ENCODE data around the gene INAFM1. TPM values are rescaled to one million over a fixed set of nuclear protein-coding genes. Genes with fewer than 3 reads are reported as not detected.
"Not testable (repeated sequence)": the region's sequence is repeated elsewhere in the genome, so short reads cannot be mapped to it uniquely, and the experiment has no call there.

The INAFM1 gene
- total RNA-seq, 1 donor from 2014 or later = 4.8 TPM

DNA sequence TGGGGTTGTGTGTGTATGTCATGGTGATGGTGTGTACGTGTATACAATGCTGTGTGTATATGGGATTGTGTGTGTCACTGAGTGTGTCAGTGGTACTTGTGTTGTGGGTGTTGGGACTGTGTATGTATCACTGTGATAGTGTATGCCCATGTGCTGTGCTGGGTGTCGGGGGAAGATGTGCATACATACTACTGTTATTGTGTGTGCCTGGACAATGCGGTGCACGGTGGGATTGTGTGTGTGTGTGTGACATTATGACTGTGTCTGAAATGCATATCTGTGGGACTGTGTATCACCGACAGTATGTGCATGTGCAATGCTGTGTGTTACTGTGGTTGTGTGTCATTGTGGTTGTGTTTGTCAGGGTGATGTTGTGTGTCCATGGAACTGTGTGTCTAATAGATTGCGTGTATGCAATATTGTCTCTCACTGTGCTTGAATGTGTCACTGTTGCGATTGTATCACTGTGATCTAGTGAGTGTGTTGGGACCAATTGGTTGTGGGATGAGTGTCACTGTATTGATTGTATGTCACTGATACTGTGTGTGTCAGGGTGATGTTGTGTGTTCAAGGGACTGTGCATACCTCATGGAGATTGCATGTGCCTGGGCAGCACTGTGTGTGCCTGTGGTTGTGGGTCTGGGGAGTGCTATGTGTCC is 32.6 kb upstream of the INAFM1 start:
- H3K36me3 Mint-ChIP-seq (ENCODE audit: low read depth, unreplicated experiment) = peaks cover 15% of the 10 kb centered on the region
- H3K27me3 Mint-ChIP-seq (ENCODE audit: unreplicated experiment) = peaks cover 12% of the 10 kb centered on the region
- DNase-seq (ENCODE audit: low spot score) = no peak
- H3K4me1 Mint-ChIP-seq (ENCODE audit: unreplicated experiment) = peaks cover 21% of the 10 kb centered on the region
- no peaks in the 10 kb centered on the region for H3K9me3 Mint-ChIP-seq (ENCODE audit: unreplicated experiment)
- no peak overlapping the region for H3K27ac Mint-ChIP-seq (ENCODE audit: unreplicated experiment)
- H3K4me3 Mint-ChIP-seq (ENCODE audit: unreplicated experiment) = no peak overlapping the region
- TF ChIP-seq, protein P1, sequence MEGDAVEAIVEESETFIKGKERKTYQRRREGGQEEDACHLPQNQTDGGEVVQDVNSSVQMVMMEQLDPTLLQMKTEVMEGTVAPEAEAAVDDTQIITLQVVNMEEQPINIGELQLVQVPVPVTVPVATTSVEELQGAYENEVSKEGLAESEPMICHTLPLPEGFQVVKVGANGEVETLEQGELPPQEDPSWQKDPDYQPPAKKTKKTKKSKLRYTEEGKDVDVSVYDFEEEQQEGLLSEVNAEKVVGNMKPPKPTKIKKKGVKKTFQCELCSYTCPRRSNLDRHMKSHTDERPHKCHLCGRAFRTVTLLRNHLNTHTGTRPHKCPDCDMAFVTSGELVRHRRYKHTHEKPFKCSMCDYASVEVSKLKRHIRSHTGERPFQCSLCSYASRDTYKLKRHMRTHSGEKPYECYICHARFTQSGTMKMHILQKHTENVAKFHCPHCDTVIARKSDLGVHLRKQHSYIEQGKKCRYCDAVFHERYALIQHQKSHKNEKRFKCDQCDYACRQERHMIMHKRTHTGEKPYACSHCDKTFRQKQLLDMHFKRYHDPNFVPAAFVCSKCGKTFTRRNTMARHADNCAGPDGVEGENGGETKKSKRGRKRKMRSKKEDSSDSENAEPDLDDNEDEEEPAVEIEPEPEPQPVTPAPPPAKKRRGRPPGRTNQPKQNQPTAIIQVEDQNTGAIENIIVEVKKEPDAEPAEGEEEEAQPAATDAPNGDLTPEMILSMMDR (IDR thresholded peaks at IDR 0.05; ENCODE audit: unreplicated experiment) = no peak

DNA sequence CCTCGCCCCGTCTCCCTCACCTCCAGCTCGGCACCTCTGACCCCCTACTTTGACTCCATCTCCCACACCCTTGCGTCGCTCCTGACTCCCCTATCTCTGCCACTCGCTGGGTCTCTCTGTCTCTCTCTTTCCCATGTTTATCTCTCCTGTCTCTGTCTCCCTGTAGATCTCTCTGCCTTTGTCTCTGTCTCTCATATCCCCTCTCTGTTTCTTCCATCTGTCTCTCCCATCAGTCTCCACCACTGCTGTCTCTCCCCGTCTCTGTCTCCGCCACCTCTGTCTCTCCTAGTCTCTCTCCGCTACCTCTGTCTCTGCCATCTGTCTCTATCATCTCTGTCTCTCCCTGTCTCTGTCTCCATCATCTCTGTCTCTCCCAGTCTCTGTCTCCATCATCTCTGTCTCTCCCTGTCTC is 31.3 kb upstream of the INAFM1 start:
- Mint-ChIP-seq H3K27ac (ENCODE audit: unreplicated experiment) (peak overlapping the region; percentile 77), H3K27me3 (ENCODE audit: unreplicated experiment) (peaks cover 11% of the 10 kb centered on the region), H3K36me3 (ENCODE audit: low read depth, unreplicated experiment) (peaks cover 15% of the 10 kb centered on the region), H3K9me3 (ENCODE audit: unreplicated experiment) (no peaks in the 10 kb centered on the region), H3K4me1 (ENCODE audit: unreplicated experiment) (peaks cover 21% of the 10 kb centered on the region), H3K4me3 (ENCODE audit: unreplicated experiment) (peak overlapping the region; percentile 79)
- no peak for DNase-seq (ENCODE audit: low spot score)
- TF ChIP-seq, protein P1 (IDR thresholded peaks at IDR 0.05; ENCODE audit: unreplicated experiment) = no peak

DNA sequence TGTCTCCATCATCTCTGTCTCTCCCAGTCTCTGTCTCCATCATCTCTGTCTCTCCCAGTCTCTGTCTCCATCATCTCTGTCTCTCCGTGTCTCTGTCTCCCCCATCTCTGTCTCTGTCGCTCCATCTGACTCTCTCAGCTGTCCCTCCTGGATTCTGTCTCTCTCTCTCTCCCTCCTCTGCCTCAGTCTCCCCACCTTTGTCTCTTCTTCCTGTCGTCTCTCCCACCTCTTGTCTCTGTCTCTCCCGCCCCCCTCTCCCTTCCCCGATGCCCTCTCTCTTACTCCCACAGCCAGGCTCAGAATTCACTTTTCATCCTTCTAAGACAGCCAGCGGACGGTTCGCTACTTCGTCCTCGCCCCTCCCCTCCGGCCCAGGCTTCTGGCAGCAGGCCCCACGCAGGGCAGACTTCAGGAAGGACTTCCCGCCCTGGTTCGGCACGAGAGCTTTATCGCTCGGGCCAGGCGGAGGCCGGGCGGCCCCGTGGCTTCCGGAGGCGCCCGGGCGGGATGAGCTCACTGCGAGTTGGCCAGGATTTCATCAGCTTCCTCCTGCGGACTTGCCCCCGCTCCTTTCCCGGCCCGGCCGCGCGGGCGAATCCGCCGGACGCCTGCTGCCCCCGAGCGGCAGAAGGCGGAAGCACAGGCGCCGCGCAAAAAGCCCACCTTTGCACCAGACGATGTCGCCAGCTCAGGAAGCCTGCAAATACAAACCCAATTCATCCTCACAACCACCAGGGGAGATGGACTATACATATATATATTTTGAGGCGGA is 30.7 kb upstream of the INAFM1 start:
- Mint-ChIP-seq H3K4me1 (ENCODE audit: unreplicated experiment) (peaks cover 19% of the 10 kb centered on the region), H3K9me3 (ENCODE audit: unreplicated experiment) (no peaks in the 10 kb centered on the region), H3K27me3 (ENCODE audit: unreplicated experiment) (peaks cover 10% of the 10 kb centered on the region), H3K36me3 (ENCODE audit: low read depth, unreplicated experiment) (peaks cover 13% of the 10 kb centered on the region), H3K27ac (ENCODE audit: unreplicated experiment) (peak overlapping the region; percentile 77), H3K4me3 (ENCODE audit: unreplicated experiment) (peak overlapping the region; percentile 79)
- DNase-seq (ENCODE audit: low spot score) = peak; percentile 99
- TF ChIP-seq, protein P1 (IDR thresholded peaks at IDR 0.05; ENCODE audit: unreplicated experiment) = peak; percentile 96

DNA sequence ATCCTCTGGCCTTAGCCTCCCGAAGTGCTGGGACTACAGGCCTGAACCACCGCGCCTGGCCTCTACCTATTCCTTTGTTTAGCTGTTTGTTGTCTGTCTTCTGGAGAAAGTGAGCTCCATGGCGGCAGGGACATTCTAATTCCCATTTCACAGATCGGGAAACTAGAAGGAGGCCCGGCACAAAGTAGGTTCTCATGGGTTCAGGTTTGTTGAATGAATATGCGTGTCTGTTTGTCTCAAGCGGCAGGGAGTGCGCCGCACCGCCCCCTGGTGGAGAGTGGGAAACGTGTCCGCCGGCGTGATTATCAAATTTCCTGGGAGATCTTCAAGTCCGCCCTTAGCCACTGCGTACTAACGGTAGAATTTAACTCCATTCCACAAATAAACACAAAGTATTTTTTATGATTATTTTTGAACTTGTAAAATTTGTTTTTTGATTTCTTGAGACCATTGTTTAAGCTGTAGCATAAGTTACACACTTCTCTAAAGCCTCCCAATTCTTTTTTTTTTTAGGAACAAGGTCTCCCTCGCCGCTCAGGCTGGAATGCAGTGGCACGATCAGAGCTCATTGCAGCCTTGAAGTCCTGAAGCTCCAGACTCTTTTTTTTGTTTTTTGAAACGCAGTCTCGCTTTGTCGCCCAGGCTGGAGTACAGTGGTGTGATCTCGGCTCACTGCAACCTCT is 27.2 kb upstream of the INAFM1 start:
- H3K27me3 Mint-ChIP-seq (ENCODE audit: unreplicated experiment) = peaks cover 8% of the 10 kb centered on the region
- H3K4me3 Mint-ChIP-seq (ENCODE audit: unreplicated experiment) = no peak overlapping the region
- no peaks in the 10 kb centered on the region for H3K9me3 Mint-ChIP-seq (ENCODE audit: unreplicated experiment)
- peak; percentile 78 for DNase-seq (ENCODE audit: low spot score)
- TF ChIP-seq, protein P1 (IDR thresholded peaks at IDR 0.05; ENCODE audit: unreplicated experiment) = peak; percentile 96
- H3K4me1 Mint-ChIP-seq (ENCODE audit: unreplicated experiment) = peaks cover 19% of the 10 kb centered on the region
- peaks cover 11% of the 10 kb centered on the region for H3K36me3 Mint-ChIP-seq (ENCODE audit: low read depth, unreplicated experiment)
- H3K27ac Mint-ChIP-seq (ENCODE audit: unreplicated experiment) = no peak overlapping the region

DNA sequence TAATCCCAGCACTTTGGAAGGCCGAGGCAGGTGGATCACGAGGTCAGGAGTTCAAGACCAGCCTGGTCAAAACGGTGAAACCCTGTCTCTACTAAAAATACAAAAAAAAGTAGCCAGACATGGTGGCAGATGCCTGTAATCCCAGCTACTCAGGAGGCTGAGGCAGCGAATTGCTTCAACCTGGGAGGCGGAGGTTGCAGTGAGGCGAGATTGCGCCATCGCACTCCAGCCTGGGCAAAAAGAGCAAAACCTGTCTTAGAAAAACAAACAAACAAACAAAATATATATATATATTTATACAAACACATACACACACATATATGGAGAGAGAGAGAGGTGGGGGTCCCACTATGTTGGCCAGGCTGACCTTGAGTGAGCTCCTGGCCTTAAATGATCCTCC is 21.7 kb upstream of the INAFM1 start:
- H3K4me3 Mint-ChIP-seq (ENCODE audit: unreplicated experiment); H3K4me1 Mint-ChIP-seq (ENCODE audit: unreplicated experiment); H3K27ac Mint-ChIP-seq (ENCODE audit: unreplicated experiment); H3K36me3 Mint-ChIP-seq (ENCODE audit: low read depth, unreplicated experiment); DNase-seq (ENCODE audit: low spot score); H3K9me3 Mint-ChIP-seq (ENCODE audit: unreplicated experiment): not testable (repeated sequence)
- H3K27me3 Mint-ChIP-seq (ENCODE audit: unreplicated experiment) = peaks cover 10% of the 10 kb centered on the region
